A673 (cell line): ENCODE data around the gene NEIL3. TPM values are rescaled to one million over a fixed set of nuclear protein-coding genes. Genes with fewer than 3 reads are reported as not detected.

Source experiments
- BruUV-seq: library from RNA; stranded (reverse); fragments of 400-500 nt; replicated peaks from 2 replicates; lab custom pipeline; 2021; lab: Mats Ljungman, UMichigan
- CTCF ChIA-PET: fragments of 300-600 bp; sonication (Branson Sonifier 250); formaldehyde crosslinking; loops from one replicate; lab custom pipeline; 2022; ENCODE audit warnings: antibody characterized with exemption; lab: Charles Lee
- POLR2A ChIA-PET: fragments of 300-600 bp; sonication (Branson Sonifier 250); formaldehyde crosslinking; loops from one replicate; lab custom pipeline; 2022; ENCODE audit warnings: antibody characterized with exemption; ENCODE audit not compliant: low non-redundant PET; lab: Charles Lee
- DNase-seq: peaks from one replicate; pipeline ENCODE4 v3.0.0-alpha.2; 2015; ENCODE audit warnings: low spot score
- H3K27ac ChIP-seq: fragments of 200-600 bp; sonication (generic); 2 replicates; pipeline ENCODE4 v1.5.1; 2016; ENCODE audit warnings: mixed run types, low read depth, mild to moderate bottlenecking, mixed read lengths, antibody characterized with exemption, low read length; ENCODE audit not compliant: poor library complexity, severe bottlenecking
- H3K27me3 ChIP-seq: fragments of 200-600 bp; sonication (generic); replicated peaks from 2 replicates; pipeline ENCODE4 v1.6.1; 2017; ENCODE audit warnings: mixed run types, low read depth, mild to moderate bottlenecking, mixed read lengths, antibody characterized with exemption, low read length; ENCODE audit not compliant: insufficient read depth, poor library complexity
- H3K36me3 ChIP-seq: fragments of 200-600 bp; sonication (generic); 2 replicates; pipeline ENCODE4 v1.6.1; 2016; ENCODE audit warnings: mixed run types, mild to moderate bottlenecking, mixed read lengths, antibody characterized with exemption, low read length; ENCODE audit not compliant: insufficient read depth, poor library complexity, severe bottlenecking
- H3K4me1 ChIP-seq: fragments of 200-600 bp; sonication (generic); 2 replicates; pipeline ENCODE4 v1.6.1; 2017; ENCODE audit warnings: mixed run types, mild to moderate bottlenecking, mixed read lengths, antibody characterized with exemption, low read length; ENCODE audit not compliant: insufficient read depth, poor library complexity, severe bottlenecking
- H3K4me3 ChIP-seq: fragments of 200-600 bp; sonication (generic); 2 replicates; pipeline ENCODE4 v1.5.1; 2016; ENCODE audit warnings: low read depth, mixed run types, mild to moderate bottlenecking, mixed read lengths, low read length; ENCODE audit not compliant: poor library complexity, severe bottlenecking
- H3K9me3 ChIP-seq: fragments of 200-600 bp; sonication (generic); 2 replicates; pipeline ENCODE4 v1.6.1; 2016; ENCODE audit warnings: mixed run types, low read depth, mild to moderate bottlenecking, mixed read lengths, antibody characterized with exemption, low read length; ENCODE audit not compliant: poor library complexity, severe bottlenecking
- CTCF ChIP-seq: fragments of 300-800, 200-600 bp; sonication (generic); conservative IDR thresholded peaks from 2 replicates; pipeline ENCODE4 v1.5.1; 2017; ENCODE audit warnings: low read depth, mild to moderate bottlenecking, antibody characterized with exemption, low read length, moderate library complexity, mixed read lengths
- EZH2 ChIP-seq: fragments of 200-600 bp; sonication (generic); IDR thresholded peaks from 2 replicates; pipeline ENCODE4 v1.6.1; 2017; ENCODE audit warnings: borderline replicate concordance, low read depth, mild to moderate bottlenecking, mixed read lengths, antibody characterized with exemption, low read length; ENCODE audit not compliant: poor library complexity, severe bottlenecking
- intact Hi-C: fragments of 100-400 bp; cut with micrococcal nuclease; formaldehyde crosslinking; loops from one replicate; pipeline ENCODE4 v1.10.0; 2022; ENCODE audit not compliant: unreplicated experiment
- total RNA-seq: library from RNA; stranded (reverse); gene quantifications from 2 replicates; pipeline ENCODE4 v1.2.3, GENCODE V29; 2021

Gene NEIL3
- total RNA-seq, 1 experiment from 2014 or later: 24.0 TPM

GRCh38 chr4:177320721-177321120 lies 11.0 kb downstream of the NEIL3 start:
- intact Hi-C loops: no loop called here
- ChIA-PET POLR2A (interaction anchor here (0.7 kb wide), 1 partner anchor 99 kb away, joined by 6 read pairs; no protein-coding TSS in a partner anchor), CTCF (no interaction called here)
- Histone ChIP-seq H3K4me1 (peaks cover 9% of the 10 kb centered on the region), H3K9me3 (no peaks in the 10 kb centered on the region), H3K36me3 (peaks cover 10% of the 10 kb centered on the region), H3K4me3 (no peak overlapping the region), H3K27ac (no peak overlapping the region), H3K27me3 (no peaks in the 10 kb centered on the region)
- TF ChIP-seq EZH2 (no peak), CTCF (no peak)
- BruUV-seq: no TSS peak
- no peak for DNase-seq

GRCh38 chr4:177321647-177322046 lies 12.0 kb downstream of the NEIL3 start:
- Histone ChIP-seq H3K4me3 (no peak overlapping the region), H3K36me3 (peaks cover 16% of the 10 kb centered on the region), H3K4me1 (no peaks in the 10 kb centered on the region), H3K27ac (no peak overlapping the region), H3K27me3 (no peaks in the 10 kb centered on the region), H3K9me3 (no peaks in the 10 kb centered on the region)
- ChIA-PET CTCF (no interaction called here), POLR2A (no interaction called here)
- BruUV-seq: no TSS peak
- TF ChIP-seq CTCF: no peak
- TF ChIP-seq EZH2: no peak
- intact Hi-C loops: no loop called here
- no peak for DNase-seq

- POLR2A ChIA-PET: no interaction called here
- BruUV-seq: no TSS peak
- CTCF ChIA-PET: no interaction called here
- TF ChIP-seq EZH2 (no peak), CTCF (no peak)
- Histone ChIP-seq H3K4me3 (no peak overlapping the region), H3K9me3 (no peaks in the 10 kb centered on the region), H3K27ac (no peak overlapping the region), H3K4me1 (no peaks in the 10 kb centered on the region), H3K27me3 (no peaks in the 10 kb centered on the region), H3K36me3 (peaks cover 16% of the 10 kb centered on the region)
- intact Hi-C loops: no loop called here
- DNase-seq: no peak
These were observed 12.6 kb downstream of the NEIL3 start for GRCh38 chr4:177322266-177322665.
